Skeletal muscle satellite cell (primary cell): ENCODE results near the gene GRIN2D.

ENCODE experiments used
- H3K27me3 ChIP-seq: 2 replicates; pipeline ENCODE4 v1.7.0; 2013; ENCODE audit warnings: low read length; ENCODE audit not compliant: control insufficient read depth, insufficient read depth
- H3K36me3 ChIP-seq: 2 replicates; pipeline ENCODE4 v1.7.0; 2013; ENCODE audit warnings: mild to moderate bottlenecking, control low read depth, low read length; ENCODE audit not compliant: insufficient read depth
- H3K4me1 ChIP-seq: 2 replicates; pipeline ENCODE4 v1.7.0; 2013; ENCODE audit warnings: low read length; ENCODE audit not compliant: control insufficient read depth, insufficient read depth
- H3K4me2 ChIP-seq: 2 replicates; pipeline ENCODE4 v1.7.0; 2013; ENCODE audit warnings: mild to moderate bottlenecking, low read length
- H3K4me3 ChIP-seq: 2 replicates; pipeline ENCODE4 v1.7.0; 2013; ENCODE audit warnings: low read length
- H3K9ac ChIP-seq: 2 replicates; pipeline ENCODE4 v1.7.0; 2013; ENCODE audit warnings: mild to moderate bottlenecking, low read depth, low read length, moderate library complexity
- H3K9me3 ChIP-seq: replicated peaks from 2 replicates; pipeline ENCODE4 v1.7.0; 2013; ENCODE audit warnings: mild to moderate bottlenecking, control low read depth, low read length

The GRIN2D gene

DNA sequence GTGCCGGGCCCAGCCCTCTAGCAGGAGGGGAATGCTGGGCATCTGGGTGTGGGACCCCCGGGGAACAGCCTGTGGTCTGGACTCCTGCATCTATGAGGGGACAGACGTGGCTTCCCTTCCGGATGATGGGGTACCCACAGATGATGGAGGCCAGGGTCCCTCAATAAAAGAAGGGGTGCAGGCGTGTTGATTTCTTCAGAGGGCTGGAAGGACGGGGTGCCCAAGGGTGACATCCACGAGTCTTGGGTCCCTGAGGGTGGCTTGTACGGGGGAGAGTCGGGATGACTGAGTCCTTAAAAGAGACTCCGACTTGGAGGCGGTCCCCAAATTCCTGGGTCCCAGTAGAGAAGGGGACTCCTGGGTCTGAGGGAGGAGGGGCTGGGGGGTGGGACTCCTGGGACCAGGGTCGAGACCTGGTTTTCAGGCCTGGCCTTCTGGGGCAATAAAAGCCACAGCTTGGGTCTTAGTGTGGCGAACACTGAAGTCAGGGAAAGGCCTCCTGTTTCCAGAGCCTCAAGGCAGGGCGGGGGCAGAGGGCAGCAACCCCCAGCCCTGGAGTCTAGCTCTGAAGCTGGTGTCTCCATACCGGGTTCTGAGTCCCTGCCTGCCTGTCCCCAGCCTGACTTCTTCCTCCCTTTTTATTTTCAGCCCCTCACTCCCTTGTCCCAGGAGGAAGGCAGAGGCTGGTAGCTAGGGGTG, 459 bp upstream of the GRIN2D start:
- Histone ChIP-seq H3K9ac (no peak overlapping the region), H3K4me2 (no peak overlapping the region), H3K9me3 (no peaks in the 10 kb centered on the region), H3K36me3 (peaks cover 10% of the 10 kb centered on the region), H3K4me3 (no peak overlapping the region), H3K4me1 (peaks cover 13% of the 10 kb centered on the region), H3K27me3 (peaks cover 48% of the 10 kb centered on the region)

- Histone ChIP-seq H3K4me1 (peaks cover 12% of the 10 kb centered on the region), H3K9ac (no peak overlapping the region), H3K4me3 (no peak overlapping the region)
Measured at GRCh38 chr19:48394331-48395169, 1.1 kb downstream of the GRIN2D start.

GRCh38 chr19:48395170-48395455, 1.6 kb downstream of the GRIN2D start:
- Histone ChIP-seq H3K27me3 (peaks cover 49% of the 10 kb centered on the region), H3K4me1 (peaks cover 11% of the 10 kb centered on the region), H3K36me3 (no peaks in the 10 kb centered on the region), H3K4me2 (no peak overlapping the region), H3K4me3 (no peak overlapping the region), H3K9ac (no peak overlapping the region), H3K9me3 (no peaks in the 10 kb centered on the region)

More at GRCh38 chr19:48394331-48395169, 1.1 kb downstream of the GRIN2D start:
- Histone ChIP-seq H3K9me3 (no peaks in the 10 kb centered on the region), H3K27me3 (peaks cover 49% of the 10 kb centered on the region), H3K36me3 (no peaks in the 10 kb centered on the region), H3K4me2 (peak overlapping the region; percentile 67)

- Histone ChIP-seq H3K4me3 (no peak overlapping the region), H3K4me2 (no peak overlapping the region), H3K36me3 (no peaks in the 10 kb centered on the region), H3K4me1 (peaks cover 11% of the 10 kb centered on the region), H3K9ac (no peak overlapping the region), H3K9me3 (no peaks in the 10 kb centered on the region), H3K27me3 (peaks cover 49% of the 10 kb centered on the region)
Measured at GRCh38 chr19:48395499-48395898, 2.0 kb downstream of the GRIN2D start.

DNA sequence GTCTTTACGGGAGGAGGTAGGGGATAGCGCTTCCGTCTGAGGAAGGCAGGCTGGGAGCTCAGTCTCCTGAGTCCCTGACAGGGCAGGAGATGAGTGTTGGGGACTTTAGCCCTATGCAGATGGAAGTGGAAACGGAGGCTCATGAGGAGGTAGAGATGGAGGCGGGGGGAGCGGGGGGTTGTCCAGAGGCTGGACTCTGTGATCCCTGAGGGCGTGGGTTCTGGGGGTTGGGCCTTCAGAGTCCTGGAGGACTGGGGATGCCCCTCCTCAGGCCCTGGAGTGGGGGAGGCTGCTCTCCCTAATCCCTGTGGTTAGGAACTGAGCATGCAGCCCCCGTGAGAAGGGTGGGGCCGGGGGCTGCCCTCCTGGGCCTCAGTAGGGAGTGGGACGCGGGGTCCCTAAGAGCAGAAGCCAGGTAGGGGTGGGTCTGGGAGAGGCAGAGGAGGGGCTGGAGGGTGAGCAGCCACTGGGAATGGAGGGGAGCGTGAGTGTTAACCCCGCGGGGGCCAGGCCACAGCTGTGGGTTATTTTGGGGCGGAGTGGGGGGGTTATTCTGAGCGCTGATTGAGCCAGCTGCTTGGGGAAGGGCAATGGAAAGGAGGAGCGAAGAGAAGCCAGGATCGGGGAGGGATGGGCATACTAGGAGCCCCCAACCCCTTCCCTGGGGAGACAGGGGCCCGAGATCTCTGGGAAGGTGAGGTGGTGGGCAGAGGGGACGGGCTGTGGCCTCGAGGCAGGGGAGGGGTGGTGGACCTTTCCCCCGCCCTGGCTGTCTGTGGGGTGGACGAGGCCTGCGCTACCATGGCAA, 2.8 kb downstream of the GRIN2D start:
- H3K36me3 ChIP-seq = no peaks in the 10 kb centered on the region
- H3K27me3 ChIP-seq = peaks cover 49% of the 10 kb centered on the region
- H3K4me3 ChIP-seq = no peak overlapping the region
- no peak overlapping the region for H3K4me2 ChIP-seq
- no peaks in the 10 kb centered on the region for H3K9me3 ChIP-seq
- H3K9ac ChIP-seq = no peak overlapping the region
- H3K4me1 ChIP-seq = peaks cover 11% of the 10 kb centered on the region

DNA sequence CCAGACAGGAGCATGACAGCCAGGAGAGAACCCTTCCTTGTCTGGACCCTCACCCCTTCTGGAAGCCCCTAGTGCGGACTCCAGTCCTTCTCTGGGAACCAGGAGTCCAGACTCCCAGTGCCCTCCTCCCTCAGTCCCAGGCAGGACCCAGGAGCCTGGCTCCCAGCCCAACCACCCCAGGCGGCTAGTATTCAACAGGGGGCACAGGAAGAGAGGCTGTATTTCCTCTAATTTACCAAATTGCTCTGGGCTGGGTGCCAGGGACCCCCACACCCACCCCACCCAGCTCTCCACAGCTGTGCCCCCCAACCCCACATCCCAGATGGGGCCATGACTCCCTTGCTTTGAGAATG, 3.3 kb downstream of the GRIN2D start:
- Histone ChIP-seq H3K4me3 (no peak overlapping the region), H3K4me1 (peaks cover 11% of the 10 kb centered on the region), H3K9me3 (no peaks in the 10 kb centered on the region), H3K36me3 (no peaks in the 10 kb centered on the region), H3K4me2 (no peak overlapping the region), H3K9ac (no peak overlapping the region), H3K27me3 (peaks cover 49% of the 10 kb centered on the region)

DNA sequence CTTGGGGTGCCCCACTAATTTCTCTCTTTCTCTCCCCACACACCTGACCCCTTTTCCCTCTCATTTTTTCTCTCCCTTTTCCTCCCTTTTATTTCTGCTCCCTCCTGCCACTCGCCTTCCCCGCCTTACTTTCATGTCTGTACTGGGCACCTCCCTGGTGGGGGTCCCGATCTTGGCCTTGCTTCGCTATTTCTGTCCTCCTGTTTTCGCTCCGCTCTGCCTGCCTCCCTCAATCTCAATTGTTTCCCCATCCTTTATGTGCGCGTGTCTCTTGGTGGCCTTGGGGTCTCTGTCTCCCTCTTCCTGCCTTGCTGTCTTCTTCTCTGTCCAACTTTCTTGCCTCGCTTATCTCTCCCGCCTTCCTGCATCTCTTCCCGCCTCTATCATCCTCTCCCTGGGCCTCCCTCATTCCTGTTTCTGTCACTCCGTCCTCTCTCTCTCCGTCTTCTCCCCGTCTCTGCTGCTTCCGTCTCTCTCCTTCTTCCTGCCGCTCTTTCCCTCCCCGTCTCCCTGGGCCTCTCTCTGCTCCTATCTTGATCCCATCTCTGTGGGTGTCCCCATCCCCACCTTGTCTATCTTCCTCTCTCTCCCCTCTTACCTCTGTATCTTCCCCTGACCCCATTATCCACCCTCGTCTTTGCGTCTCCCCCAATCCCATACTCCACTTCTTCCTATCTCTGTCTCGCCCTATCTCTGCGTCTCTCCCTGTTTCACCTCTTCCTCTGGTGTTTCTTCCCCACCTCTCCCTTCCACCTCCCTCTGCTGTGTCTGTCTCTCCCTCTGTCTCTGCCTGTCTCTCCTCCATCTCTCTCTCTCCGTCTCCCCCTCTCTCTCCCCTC, 4.0 kb downstream of the GRIN2D start:
- peak overlapping the region; percentile 71 for H3K4me2 ChIP-seq
- H3K4me3 ChIP-seq = peak overlapping the region; percentile 63
- peaks cover 11% of the 10 kb centered on the region for H3K4me1 ChIP-seq
- no peaks in the 10 kb centered on the region for H3K36me3 ChIP-seq
- H3K9me3 ChIP-seq = no peaks in the 10 kb centered on the region
- peak overlapping the region; percentile 66 for H3K9ac ChIP-seq
- peaks cover 49% of the 10 kb centered on the region for H3K27me3 ChIP-seq

DNA sequence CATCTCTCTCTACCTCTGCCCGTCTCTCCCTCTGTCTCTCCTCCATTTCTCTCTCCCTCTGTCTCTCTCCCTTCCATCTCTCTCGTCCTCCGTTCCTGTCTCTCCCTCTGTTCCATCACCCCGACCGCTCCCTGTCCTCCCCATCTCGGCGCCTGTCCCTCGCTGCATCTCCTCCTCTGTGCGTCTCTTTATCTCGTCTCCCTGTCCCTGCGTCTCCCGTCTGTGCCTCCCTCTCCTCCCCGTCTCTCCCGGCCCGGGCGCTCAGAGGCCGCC, 4.6 kb downstream of the GRIN2D start:
- Histone ChIP-seq H3K27me3 (peaks cover 49% of the 10 kb centered on the region), H3K4me3 (peak overlapping the region; percentile 63), H3K4me1 (peaks cover 11% of the 10 kb centered on the region), H3K9ac (peak overlapping the region; percentile 66), H3K4me2 (peak overlapping the region; percentile 71), H3K9me3 (no peaks in the 10 kb centered on the region), H3K36me3 (no peaks in the 10 kb centered on the region)

GRCh38 chr19:48398375-48399235, 5.1 kb downstream of the GRIN2D start:
- peaks cover 44% of the 10 kb centered on the region for H3K27me3 ChIP-seq
- no peaks in the 10 kb centered on the region for H3K36me3 ChIP-seq
- peaks cover 8% of the 10 kb centered on the region for H3K4me1 ChIP-seq
- H3K9ac ChIP-seq = peak overlapping the region; percentile 66
- no peaks in the 10 kb centered on the region for H3K9me3 ChIP-seq
- peak overlapping the region; percentile 63 for H3K4me3 ChIP-seq
- peak overlapping the region; percentile 71 for H3K4me2 ChIP-seq

- Histone ChIP-seq H3K36me3 (no peaks in the 10 kb centered on the region), H3K4me3 (peak overlapping the region; percentile 56), H3K4me1 (peaks cover 2% of the 10 kb centered on the region), H3K27me3 (peaks cover 30% of the 10 kb centered on the region), H3K9ac (no peak overlapping the region), H3K9me3 (no peaks in the 10 kb centered on the region), H3K4me2 (peak overlapping the region; percentile 79)
Measured at GRCh38 chr19:48400018-48400742, 6.7 kb downstream of the GRIN2D start.
